HepG2 (cell line): ENCODE measurements around the gene TMTC1. TPM values are rescaled to one million over a fixed set of nuclear protein-coding genes. Genes with fewer than 3 reads are reported as not detected.

Source experiments
- ATAC-seq: fragments of 200-7000 bp; cut with Tn5 transposase; 3 replicates; pipeline ENCODE4 v1.9.1; 2020; ENCODE audit warnings: mild to moderate bottlenecking, moderate library complexity
- BruUV-seq: library from RNA; stranded (reverse); fragments of 400-500 nt; replicated peaks from 2 replicates; lab custom pipeline; 2021; lab: Mats Ljungman, UMichigan
- CTCF ChIA-PET: fragments of 300-600 bp; formaldehyde crosslinking; extraction: SDS; loops from one replicate; lab custom pipeline; 2021; ENCODE audit warnings: low total read pairs, inconsistent platforms, low intra/inter-chr PET ratio; lab: Yijun Ruan, JAX
- POLR2A ChIA-PET: fragments of 350-600 bp; sonication (Branson Sonifier 250); formaldehyde crosslinking; loops from one replicate; lab custom pipeline; 2020; ENCODE audit warnings: antibody characterized with exemption, inconsistent platforms; lab: Yijun Ruan, JAX
- DNase-seq: peaks from one replicate; pipeline ENCODE4 v3.0.0-alpha.2; 2015; ENCODE audit warnings: low spot score
- FAIRE-seq: peaks from 3 replicates; lab custom pipeline; 2011; peaks lifted over from hg19 to GRCh38; lab: Jason Lieb, UNC
- H2AFZ ChIP-seq: one replicate; pipeline ENCODE4 v1.6.1; 2011; ENCODE audit warnings: low read length, inconsistent platforms
- H3K27ac ChIP-seq: fragments of 300-600 bp; 3 replicates; pipeline ENCODE4 v1.8.0; 2011; ENCODE audit warnings: mixed run types, mild to moderate bottlenecking, mixed read lengths, low read length, inconsistent platforms; ENCODE audit not compliant: insufficient read depth; ENCODE audit errors: extremely low read length
- H3K27me3 ChIP-seq, 2 experiments: fragments of 200-600 bp in 1 of 2; 2 replicates in 1 of 2; 3 replicates in 1 of 2; pipeline versions ENCODE4 v1.6.0 to v1.8.0; 2011; ENCODE audit warnings: low read length in 2 of 2, mild to moderate bottlenecking in 2 of 2, moderate library complexity in 2 of 2, inconsistent platforms in 1 of 2; ENCODE audit not compliant: insufficient read depth in 2 of 2, control insufficient read depth in 1 of 2
- H3K36me3 ChIP-seq, 2 experiments: fragments of 200-600 bp in 1 of 2; replicated peaks in 1 of 2; 2 replicates in 1 of 2; 3 replicates in 1 of 2; pipeline versions ENCODE4 v1.5.1 to v1.8.0; 2011; ENCODE audit warnings: low read length in 2 of 2, inconsistent platforms in 1 of 2; ENCODE audit not compliant: insufficient read depth in 2 of 2, control insufficient read depth in 1 of 2
- H3K4me1 ChIP-seq: 2 replicates; pipeline ENCODE4 v1.5.1; 2012; ENCODE audit warnings: low read length, inconsistent platforms; ENCODE audit not compliant: insufficient read depth
- H3K4me2 ChIP-seq: 2 replicates; pipeline ENCODE4 v1.6.0; 2011; ENCODE audit warnings: low read depth, low read length, inconsistent platforms
- H3K4me3 ChIP-seq, 3 experiments: fragments of 200-600 bp in 1 of 3; sonication (generic), shearing (Covaris generic) in 1 of 3; replicated peaks in 1 of 3; 2 replicates each; pipeline ENCODE4 v1.5.1; 2011 to 2016; ENCODE audit warnings: low read length in 3 of 3, inconsistent platforms in 2 of 3, low read depth in 2 of 3, mild to moderate bottlenecking in 2 of 3, control low read depth in 1 of 3, mixed read lengths in 1 of 3; ENCODE audit not compliant: insufficient read depth in 1 of 3
- H3K79me2 ChIP-seq: one replicate; pipeline ENCODE4 v1.6.1; 2011; ENCODE audit warnings: low read length, inconsistent platforms; ENCODE audit not compliant: insufficient read depth
- H3K9ac ChIP-seq: 2 replicates; pipeline ENCODE4 v1.6.0; 2011; ENCODE audit warnings: mild to moderate bottlenecking, low read depth, low read length, inconsistent platforms; ENCODE audit not compliant: insufficient read depth
- H3K9me3 ChIP-seq: 2 replicates; pipeline ENCODE4 v1.5.1; 2012; ENCODE audit warnings: mild to moderate bottlenecking, low read length
- H4K20me1 ChIP-seq: 2 replicates; pipeline ENCODE4 v1.6.0; 2011; ENCODE audit warnings: inconsistent platforms, mild to moderate bottlenecking, low read length, moderate library complexity; ENCODE audit not compliant: insufficient read depth
- ARNTL ChIP-seq: sonication (generic); formaldehyde crosslinking; IDR thresholded peaks from 2 replicates; pipeline ENCODE4 v1.4.0; 2020; ENCODE audit warnings: mild to moderate bottlenecking, missing genetic modification reagents
- ISX ChIP-seq: sonication (generic); formaldehyde crosslinking; conservative IDR thresholded peaks from 2 replicates; pipeline ENCODE4 v1.5.0; 2020; ENCODE audit warnings: missing genetic modification reagents
- NFIC ChIP-seq: IDR thresholded peaks from 2 replicates; pipeline ENCODE4 v1.6.1; 2012; ENCODE audit warnings: mild to moderate bottlenecking, low read length, inconsistent platforms
- PRDM10 ChIP-seq: sonication (generic); formaldehyde crosslinking; IDR thresholded peaks from 2 replicates; pipeline ENCODE4 v1.4.0; 2020; ENCODE audit warnings: low read depth, missing genetic modification reagents
- REL ChIP-seq: sonication (generic); formaldehyde crosslinking; conservative IDR thresholded peaks from 2 replicates; pipeline ENCODE4 v1.8.0; 2022; ENCODE audit warnings: mild to moderate bottlenecking, missing genetic modification reagents, moderate library complexity
- SUZ12 ChIP-seq: fragments of 150-350 bp; IDR thresholded peaks from 2 replicates; pipeline ENCODE4 v1.6.1; 2014; ENCODE audit warnings: low read depth, low read length
- TFDP2 ChIP-seq: sonication (generic); formaldehyde crosslinking; IDR thresholded peaks from 2 replicates; pipeline ENCODE4 v1.4.0; 2020; ENCODE audit warnings: missing genetic modification reagents
- ZBTB26 ChIP-seq: IDR thresholded peaks from 2 replicates; pipeline ENCODE4 v1.6.1; 2016; ENCODE audit warnings: missing compliant biosample characterization, missing genetic modification reagents, borderline replicate concordance
- ZBTB38 ChIP-seq: sonication (generic); formaldehyde crosslinking; IDR thresholded peaks from 2 replicates; pipeline ENCODE4 v1.5.1; 2020; ENCODE audit warnings: mild to moderate bottlenecking, missing genetic modification reagents
- ZC3H4 ChIP-seq: sonication (generic); formaldehyde crosslinking; IDR thresholded peaks from 2 replicates; pipeline ENCODE4 v1.4.0; 2020; ENCODE audit warnings: missing genetic modification reagents, borderline replicate concordance
- ZNF333 ChIP-seq: sonication (generic); formaldehyde crosslinking; IDR thresholded peaks from 2 replicates; pipeline ENCODE4 v1.4.0; 2020; ENCODE audit warnings: mild to moderate bottlenecking, missing genetic modification reagents, borderline replicate concordance
- ZNF33A ChIP-seq: sonication (generic); formaldehyde crosslinking; IDR thresholded peaks from 2 replicates; pipeline ENCODE4 v1.5.1; 2020; ENCODE audit warnings: missing genetic modification reagents, mild to moderate bottlenecking, moderate library complexity, borderline replicate concordance
- ZNF777 ChIP-seq: sonication (generic); formaldehyde crosslinking; IDR thresholded peaks from 2 replicates; pipeline ENCODE4 v1.4.0; 2020; ENCODE audit warnings: missing genetic modification reagents
- ZSCAN5A ChIP-seq: sonication (generic); formaldehyde crosslinking; IDR thresholded peaks from 2 replicates; pipeline ENCODE4 v1.8.0; 2022; ENCODE audit warnings: mild to moderate bottlenecking, missing genetic modification reagents, borderline replicate concordance
- WGBS: methylation state at CpG from one replicate; pipeline ENCODE4 v1.1.6; 2017; ENCODE audit warnings: low lambda C conversion rate; 5-methylcytosine and 5-hydroxymethylcytosine counted together
- in situ Hi-C: cut with HindIII; loops from 2 replicates; pipeline ENCODE4 v1.10.0; 2017; ENCODE audit warnings: low pct_unique_long_range_greater_than_20kb; ENCODE audit not compliant: extremely low pct_ligation_motif_present
- intact Hi-C: fragments of 100-400 bp; cut with micrococcal nuclease; formaldehyde crosslinking; loops from one replicate; pipeline ENCODE4 v1.10.0; 2022; ENCODE audit not compliant: unreplicated experiment
- polyA plus RNA-seq, 8 experiments: library from polyadenylated mRNA; depleted of rRNA in 3 of 8; stranded (reverse) in 7 of 8; unstranded in 1 of 8; fragments of >200 nt; fragmentation: Illumina TruSeq in 4 of 8; extraction: Trizol in 4 of 8; gene quantifications; 2 replicates each; pipeline versions ENCODE4 v1.2.1 to v1.2.3, GENCODE V29; 2011 to 2016; ENCODE audit warnings: low read depth in 4 of 8, missing spikeins in 1 of 8, mixed read lengths in 1 of 8; ENCODE audit not compliant: insufficient read depth in 1 of 8
- total RNA-seq, 5 experiments: library from RNA; depleted of rRNA; stranded (reverse); fragments of >200 nt; fragmentation: Illumina TruSeq; extraction: Trizol; gene quantifications; 2 replicates each; pipeline ENCODE4 v1.2.3, GENCODE V29; 2016; ENCODE audit warnings: low read depth in 1 of 5

Gene TMTC1
- total and polyA plus RNA-seq, 2 of the 13 experiments (the other 11 are each of a cell fraction or from before 2014, with no cell fraction given): 0.69 to 1.8 TPM

GRCh38 chr12:29719381-29719780, 64.4 kb downstream of the TMTC1 start:
- H3K4me2 ChIP-seq: no peak overlapping the region
- no peaks in the 10 kb centered on the region for H3K27me3 ChIP-seq
- ChIA-PET POLR2A (no interaction called here), CTCF (no interaction called here)
- H3K27ac ChIP-seq: no peak overlapping the region
- no peak overlapping the region for H2AFZ ChIP-seq
- no peaks in the 10 kb centered on the region for H3K9me3 ChIP-seq
- FAIRE-seq (no peak), DNase-seq (no peak), ATAC-seq (no peak)
- in situ Hi-C loops (no loop called here), intact Hi-C loops (no loop called here)
- no peaks in the 10 kb centered on the region for H3K36me3 ChIP-seq
- H4K20me1 ChIP-seq: no peaks in the 10 kb centered on the region
- WGBS: 28% methylated on average over 5 of the region's 5 CpGs
- BruUV-seq: no TSS peak
- no peaks in the 10 kb centered on the region for H3K4me1 ChIP-seq
- H3K79me2 ChIP-seq: no peaks in the 10 kb centered on the region
- no peak overlapping the region for H3K9ac ChIP-seq
- no peak overlapping the region for H3K4me3 ChIP-seq
- TF ChIP-seq ZSCAN5A (CRISPR knock-in tag): no peak
- TF ChIP-seq ISX (CRISPR knock-in tag): no peak
- no peak for TF ChIP-seq NFIC
- TF ChIP-seq REL (CRISPR knock-in tag): no peak
- TF ChIP-seq ARNTL (CRISPR knock-in tag): no peak
- no peak for TF ChIP-seq ZBTB26 (CRISPR knock-in tag)
- TF ChIP-seq ZNF33A (CRISPR knock-in tag): no peak
- TF ChIP-seq PRDM10: no peak
- no peak for TF ChIP-seq ZBTB38 (CRISPR knock-in tag)
- no peak for TF ChIP-seq TFDP2 (CRISPR knock-in tag)
- no peak for TF ChIP-seq SUZ12
- TF ChIP-seq ZNF333 (CRISPR knock-in tag): no peak
- TF ChIP-seq ZNF777 (CRISPR knock-in tag): no peak
- TF ChIP-seq ZC3H4 (CRISPR knock-in tag): no peak
